ENCODE data around the gene C1QTNF6.
"Not testable (repeated sequence)": the region's sequence is repeated elsewhere in the genome, so short reads cannot be mapped to it uniquely, and the experiment has no call there.

The C1QTNF6 gene

DNA sequence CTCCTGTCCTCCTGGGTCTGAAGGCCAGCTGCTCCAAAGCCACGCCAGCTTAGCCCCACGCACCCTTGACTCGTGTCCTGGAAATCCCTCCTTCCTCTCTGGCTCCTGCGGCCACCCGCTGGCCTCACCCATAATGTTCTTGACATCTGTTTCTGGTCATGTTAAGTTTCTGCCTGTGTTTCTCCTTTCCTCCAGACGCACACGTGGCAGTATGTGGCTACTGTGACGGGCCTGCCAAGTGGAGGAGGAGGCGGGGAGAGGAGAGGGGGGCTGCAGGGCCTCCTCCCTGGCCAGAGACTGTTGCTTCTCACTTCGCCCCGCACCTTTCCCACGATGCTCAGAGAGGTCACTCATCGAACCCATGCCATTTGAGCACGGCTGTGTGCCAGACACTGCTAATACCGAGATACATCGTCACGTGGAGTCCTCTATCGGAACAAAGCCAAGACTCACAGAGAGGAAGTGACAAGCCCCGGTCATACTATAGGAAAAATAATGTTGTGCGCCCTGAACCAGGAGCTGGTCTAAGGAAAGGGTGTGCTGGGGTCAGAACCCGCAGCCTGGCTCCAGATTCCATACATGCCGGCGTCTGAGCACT lies 11.5 kb downstream of the C1QTNF6 start:
- no peak for DNase-seq (ENCODE audit: low spot score)

DNA sequence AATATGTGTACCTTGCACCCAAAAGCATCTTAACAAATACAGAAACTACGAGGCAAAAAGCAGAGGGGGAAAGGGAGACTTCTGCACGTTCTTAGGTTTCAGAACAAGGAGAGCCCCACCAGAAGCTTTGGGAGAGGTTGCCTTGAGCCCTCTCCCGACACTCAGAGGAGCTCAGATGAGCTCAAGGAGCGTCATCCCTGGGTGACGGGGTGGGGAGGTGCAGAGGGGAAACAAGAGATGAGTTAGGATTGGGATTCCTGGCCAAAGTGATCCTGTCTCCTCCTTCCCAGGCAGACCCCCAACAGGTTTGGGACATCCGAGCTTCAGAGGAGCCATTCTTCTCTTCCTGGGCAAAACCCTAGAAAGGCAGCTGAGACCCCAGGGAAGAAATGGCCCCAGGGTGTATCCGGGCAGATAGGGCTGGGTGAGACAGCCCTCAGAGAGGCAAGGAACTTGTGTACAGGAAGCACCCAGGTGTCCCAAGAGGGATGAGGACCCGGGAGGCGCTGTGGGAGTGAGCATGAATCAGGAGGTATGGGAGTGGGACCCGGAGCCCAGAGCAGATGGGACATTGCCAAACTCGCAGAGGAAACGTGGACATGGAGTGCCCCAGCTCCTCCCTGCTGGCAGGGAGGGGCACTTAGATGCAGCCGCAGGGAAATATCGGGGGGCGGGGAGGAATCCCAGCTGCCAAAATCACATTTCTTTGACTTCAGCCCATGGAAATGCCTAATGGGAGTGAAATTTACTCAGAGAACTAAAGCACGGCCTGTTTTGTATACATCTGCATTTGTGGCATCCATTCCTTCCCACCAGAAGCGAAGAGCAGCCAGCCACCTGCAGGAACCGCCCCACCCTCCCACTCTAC lies 12.4 kb downstream of the C1QTNF6 start:
- no peak for DNase-seq (ENCODE audit: low spot score)

DNA sequence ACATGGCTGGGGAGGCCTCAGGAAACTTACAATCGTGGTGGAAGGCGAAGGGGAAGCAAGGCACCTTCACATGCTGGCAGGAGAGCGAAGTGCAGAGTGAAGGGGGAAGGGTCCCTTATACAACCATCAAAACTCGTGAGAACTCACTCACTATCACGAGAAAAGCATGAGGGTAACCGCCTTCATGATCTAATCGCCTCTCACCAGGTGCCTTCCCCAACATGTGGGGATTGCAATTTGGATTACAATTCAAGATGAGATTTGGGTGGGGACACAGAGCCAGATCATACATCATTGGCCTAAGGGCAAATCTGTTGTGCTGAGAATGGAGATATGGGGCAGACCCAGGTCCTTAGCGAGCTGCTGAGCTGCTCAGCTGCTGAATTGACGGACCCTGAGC lies 13.1 kb downstream of the C1QTNF6 start:
- DNase-seq (ENCODE audit: low spot score): no peak

DNA sequence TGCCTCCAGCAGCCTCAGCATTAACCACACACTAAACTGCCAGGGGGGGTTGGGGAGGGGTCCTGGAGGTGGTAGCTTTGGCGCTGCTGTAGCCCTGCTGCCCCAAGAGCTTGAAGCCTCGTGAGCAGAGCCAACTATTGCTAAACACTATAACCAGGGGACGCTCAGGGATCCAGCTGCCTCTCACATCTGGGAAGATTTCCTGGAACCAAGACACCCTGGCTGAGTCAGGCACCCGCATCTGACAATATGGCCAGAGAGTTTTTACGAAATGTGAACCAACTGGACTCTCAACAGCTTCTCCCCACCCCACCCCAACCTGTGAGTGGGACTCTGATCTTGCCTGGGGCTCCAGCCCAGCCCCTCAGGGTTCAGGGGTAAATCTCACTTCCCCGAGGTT lies 14.3 kb downstream of the C1QTNF6 start:
- no peak for DNase-seq (ENCODE audit: low spot score)

DNA sequence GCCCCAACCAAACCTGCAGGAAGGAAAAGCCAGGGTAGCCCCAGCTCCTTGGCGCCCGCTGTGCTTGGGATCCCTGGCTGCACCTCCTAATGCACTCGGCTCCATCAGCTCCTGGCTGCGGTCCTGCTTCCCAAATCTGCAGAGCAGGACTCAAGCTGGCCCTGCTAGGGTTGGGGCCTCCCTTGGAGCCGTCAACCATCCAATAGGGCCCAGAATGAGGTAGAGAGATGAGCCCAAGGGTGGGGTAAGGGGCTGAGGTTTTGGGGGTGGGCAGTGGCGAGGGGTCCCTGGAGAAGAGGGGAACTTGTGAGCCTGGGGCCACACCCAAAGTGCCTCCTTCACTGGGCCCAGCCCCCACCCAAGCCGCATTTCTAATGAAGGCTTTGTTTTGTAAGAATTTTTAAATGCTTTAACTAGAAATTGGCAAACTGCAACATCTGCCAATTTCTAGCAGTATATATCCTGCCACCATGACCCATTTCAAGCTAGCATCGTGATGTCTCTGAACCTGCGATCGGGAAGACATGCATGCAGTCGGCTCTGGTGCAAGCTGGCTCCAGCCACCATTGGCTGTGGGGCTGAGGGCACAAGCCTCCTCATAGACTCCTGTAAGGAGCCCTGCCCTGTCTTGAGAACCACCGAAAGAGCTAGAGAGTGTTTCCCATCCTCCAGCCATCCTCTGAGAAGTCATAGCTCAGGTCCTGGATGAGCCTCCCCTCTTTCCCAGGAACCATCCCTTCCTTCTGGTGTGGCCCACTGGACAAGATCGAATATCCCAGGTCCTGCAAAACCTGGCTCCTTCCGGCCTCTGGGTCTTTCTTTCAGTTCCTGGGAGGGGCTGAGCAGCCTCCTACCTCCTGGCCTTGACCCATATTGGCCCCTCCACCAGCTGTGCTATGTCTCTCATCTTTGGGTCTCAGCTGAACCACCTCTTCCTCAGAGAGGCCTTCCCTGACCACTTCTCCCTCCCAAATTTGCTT lies 15.5 kb downstream of the C1QTNF6 start:
- DNase-seq (ENCODE audit: low spot score): no peak

DNA sequence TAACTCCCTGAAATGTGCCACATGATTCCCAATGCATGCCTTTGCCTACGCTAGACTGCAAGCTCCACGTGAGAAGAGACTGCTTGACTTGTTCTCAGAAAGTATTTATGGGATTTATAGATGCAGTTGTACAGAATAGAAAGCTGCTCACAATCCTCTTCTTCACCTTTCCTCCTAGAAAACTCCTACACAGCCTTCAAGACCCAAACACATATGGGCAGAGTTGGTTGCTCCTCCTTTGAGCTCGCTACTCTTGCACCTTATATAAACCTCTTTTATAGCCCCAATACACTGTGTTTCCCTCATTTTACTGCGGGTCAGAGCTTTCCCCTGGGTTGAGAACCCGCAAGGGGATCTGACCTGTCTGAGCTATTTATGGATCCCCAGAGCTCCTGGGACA lies 16.4 kb downstream of the C1QTNF6 start:
- DNase-seq (ENCODE audit: low spot score): no peak

DNA sequence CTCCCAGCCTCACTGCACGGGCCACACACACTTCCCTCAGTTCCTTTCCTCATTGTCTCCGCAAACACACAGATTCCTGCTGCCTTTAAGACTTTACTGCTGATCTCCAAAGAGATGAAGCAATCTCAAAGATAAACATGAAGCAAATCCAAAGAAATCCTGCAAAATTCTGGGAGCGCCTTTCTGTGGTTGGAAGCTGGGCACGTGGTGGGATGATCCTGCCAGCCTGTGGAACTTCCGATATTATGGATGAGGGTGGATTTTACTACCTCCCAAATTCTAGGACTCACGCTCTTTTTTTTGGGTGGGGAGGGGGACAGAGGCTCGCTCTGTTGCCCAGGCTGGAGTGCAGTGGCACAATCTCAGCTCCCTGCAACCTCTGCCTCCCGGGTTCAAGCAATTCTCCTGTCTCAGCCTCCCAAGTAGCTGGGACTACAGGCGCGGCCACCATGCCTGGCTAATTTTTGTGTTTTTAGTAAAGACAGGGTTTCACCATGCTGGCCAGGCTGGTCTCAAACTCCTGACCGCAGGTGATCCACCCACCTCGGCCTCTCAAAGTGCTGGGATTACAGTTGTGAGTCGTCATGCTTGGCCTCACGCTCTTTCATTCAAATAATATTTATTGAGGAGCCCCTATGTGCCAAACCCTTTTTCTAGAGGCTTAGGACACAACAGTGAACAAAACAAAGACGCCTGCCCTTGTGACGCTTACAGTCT lies 17.2 kb downstream of the C1QTNF6 start:
- DNase-seq (ENCODE audit: low spot score): not testable (repeated sequence)

DNA sequence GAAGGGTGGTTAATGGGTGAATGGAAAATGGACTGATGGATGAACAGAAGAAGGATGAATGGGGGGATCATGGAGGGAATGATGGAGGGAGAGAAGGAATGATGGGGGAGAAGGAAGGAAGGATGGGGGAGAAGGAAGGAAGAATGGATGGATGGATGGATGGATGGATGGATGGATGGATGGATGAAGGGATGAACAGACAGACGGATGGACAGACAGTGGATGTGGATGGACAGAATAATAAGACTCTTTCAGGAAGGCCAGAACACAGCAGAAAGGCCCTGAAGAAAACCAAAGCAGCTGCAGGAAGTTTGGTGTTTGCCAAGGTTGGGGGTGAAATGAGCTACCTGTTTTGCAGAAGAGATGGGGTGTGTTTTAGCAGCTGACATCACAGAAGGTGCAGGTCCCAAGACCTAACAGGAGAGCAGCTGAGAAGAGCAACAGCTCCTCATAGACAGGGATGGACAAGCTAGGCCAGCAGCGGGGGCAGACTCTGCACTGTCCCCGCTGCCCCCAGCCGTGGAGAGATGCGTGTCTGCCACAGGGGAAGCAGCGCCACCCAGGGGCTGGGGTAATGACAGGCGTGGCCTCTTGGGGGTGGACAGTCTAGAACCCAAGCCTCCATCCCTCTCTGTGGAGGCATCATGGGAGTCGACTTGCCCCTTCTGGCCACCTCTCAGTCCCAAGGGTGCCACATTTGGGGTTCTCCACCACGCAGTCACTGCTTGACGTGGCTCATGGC lies 17.9 kb downstream of the C1QTNF6 start:
- no peak for DNase-seq (ENCODE audit: low spot score)

DNA sequence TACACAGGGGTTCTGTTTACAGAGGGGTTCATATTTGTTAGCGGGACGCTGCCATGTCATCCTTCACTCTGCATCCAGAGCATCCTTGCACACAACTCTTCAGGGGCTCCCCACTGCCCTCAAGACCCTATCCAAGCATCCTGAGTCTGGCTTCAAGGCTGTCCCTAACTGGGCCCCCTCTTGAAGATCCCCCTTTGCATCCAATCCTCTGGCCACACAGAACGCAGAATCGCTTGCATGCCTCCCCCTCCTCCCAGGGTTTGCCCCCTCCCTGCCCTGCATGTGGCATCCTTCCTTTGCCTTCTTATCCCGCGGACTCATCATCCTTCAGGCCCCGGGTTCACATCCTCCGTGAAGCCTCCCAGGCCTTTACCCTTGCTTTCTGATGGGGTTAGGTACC lies 18.6 kb downstream of the C1QTNF6 start:
- DNase-seq (ENCODE audit: low spot score): no peak

DNA sequence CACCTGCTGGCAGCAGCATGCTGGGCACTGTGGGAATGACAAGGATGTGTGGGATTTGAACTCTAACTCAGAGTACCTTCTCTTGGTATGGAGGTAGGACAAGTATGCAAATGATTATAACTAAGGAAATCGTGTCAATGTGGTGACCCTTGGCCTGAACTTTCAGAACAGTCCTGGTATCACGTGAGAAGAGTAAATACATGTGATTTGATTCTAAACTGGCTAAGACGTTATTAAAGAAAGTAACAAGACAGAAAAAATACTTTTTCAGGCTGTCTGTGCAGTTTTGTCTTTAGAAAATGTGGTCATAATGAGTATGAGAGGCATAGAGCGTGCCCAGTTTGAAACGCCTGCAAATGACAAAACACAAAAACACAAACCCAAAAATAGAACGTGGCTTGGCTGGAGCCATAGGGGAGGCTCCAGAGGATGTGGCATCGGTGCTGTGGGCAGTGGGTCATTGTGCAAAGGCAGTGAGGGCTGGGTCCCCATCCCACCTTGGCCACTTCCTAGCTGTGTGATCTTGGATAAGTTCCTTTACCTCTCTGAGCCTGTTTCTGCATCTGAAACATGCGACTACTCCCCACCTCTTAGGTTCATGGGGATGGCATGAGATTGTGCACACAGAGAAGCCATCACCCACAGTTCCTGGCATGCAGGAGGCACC lies 19.9 kb downstream of the C1QTNF6 start:
- no peak for DNase-seq (ENCODE audit: low spot score)

DNA sequence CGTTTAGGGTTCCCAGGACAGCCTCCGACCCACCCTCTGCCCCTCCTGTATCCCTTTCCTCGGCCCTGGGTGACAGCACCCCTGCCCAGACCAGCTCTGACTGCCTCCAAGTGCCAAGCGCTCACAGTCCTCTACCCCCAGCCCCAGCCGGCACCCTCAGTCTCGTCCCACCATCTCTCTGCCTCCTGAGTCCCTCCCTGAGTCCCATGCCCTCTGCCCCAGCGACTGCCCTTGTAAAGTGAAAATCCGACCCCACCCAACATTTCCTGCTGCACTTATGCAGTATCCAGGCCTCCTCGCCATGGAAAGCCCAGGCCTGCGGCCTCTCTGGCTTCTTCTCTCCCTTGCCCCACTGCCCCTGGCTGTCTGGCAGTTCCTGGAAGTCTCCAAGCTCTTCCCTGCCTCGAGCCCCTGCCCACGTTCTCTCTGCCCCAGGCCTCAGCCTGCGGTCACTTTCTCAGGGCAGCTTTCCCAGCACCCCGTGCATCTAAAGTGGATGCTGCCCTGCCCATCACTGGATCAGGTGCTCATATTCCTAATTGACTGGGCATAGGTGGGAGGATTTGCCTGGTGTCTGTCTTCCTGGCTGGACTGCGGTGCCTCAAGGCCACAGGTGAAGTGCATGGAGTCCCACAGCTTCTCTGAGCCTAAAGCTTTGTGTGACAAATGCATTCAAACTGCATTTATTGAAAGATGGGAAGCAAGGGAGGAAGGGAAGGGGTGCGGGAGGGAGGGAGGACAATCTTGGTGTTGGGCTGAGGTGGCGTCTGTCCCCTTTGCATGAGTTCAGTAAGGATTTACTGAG lies 20.7 kb downstream of the C1QTNF6 start:
- DNase-seq (ENCODE audit: low spot score): no peak

DNA sequence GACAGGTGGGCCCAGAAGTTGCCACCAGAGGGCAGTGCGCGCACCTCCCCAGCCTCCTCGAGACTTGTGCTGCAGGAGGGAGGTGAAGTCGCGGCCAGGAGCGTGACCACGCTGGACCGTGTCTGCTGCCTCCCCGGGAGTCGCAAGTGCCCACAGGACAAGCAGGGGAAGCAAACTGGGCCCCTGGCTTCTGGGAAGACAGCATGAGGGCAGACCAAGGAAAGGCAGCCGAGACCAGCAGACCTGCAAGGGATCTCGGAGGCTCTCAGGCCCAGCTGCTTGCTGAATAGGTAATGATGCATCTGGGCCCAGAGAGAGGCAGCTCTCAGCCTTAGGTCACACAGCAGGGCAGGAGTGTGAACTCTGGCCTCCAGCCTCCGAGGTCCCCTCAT lies 21.4 kb downstream of the C1QTNF6 start:
- peak; percentile 81 for DNase-seq (ENCODE audit: low spot score)

DNA sequence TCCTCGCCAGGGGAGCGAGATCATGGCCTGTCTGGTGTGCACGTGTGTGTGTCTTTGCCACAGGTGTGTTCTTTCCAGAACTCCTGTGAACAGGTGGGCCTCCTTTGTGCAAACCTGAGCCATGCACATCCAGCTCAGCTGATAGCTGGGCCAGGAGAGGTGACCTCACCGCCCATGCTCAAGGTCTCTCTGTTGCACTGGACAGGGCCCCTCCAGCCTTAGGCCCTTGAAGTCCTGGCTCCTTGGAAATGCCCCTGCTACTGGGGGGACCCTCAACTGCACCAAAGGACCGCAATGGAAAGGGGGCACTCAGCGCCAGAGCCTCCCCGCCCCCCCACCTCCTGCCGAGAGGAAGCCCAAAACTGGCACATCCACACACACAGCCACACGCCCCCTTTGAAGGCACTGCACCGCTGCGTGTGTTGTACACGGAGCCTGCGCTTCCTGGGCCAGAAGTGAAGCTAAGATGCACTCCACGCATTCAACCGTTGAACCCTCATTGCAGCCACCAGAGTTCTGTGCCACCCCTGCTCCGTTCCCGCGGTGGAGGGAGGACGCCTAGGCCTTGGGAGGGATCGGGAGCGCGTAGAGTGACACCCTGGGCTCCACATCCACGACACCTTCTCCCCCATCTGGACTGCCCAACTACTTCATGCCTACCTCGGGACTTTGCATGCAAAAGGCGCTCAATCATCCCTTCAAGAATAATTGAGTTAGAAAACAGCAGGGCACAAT lies 21.9 kb downstream of the C1QTNF6 start:
- DNase-seq (ENCODE audit: low spot score): no peak

DNA sequence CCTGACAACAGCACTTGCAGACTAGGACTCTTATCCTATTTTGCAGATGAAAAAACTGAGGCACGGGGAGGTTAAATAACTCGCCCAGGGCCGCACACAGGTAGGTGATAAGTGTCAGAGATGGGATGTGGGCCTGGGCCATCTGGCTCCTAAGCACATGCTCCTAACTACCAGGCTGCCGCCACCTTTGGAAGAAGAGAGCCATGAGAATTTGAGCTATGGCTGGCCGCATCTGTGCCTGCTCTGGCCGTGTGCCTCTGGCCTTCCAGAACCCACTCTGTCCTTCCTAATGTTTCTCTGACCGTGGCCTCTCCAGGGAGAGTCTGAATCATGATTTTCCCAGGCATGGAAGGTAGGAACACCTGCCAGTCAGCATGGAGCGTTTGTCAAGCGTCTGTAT lies 23.0 kb downstream of the C1QTNF6 start:
- DNase-seq (ENCODE audit: low spot score): no peak

DNA sequence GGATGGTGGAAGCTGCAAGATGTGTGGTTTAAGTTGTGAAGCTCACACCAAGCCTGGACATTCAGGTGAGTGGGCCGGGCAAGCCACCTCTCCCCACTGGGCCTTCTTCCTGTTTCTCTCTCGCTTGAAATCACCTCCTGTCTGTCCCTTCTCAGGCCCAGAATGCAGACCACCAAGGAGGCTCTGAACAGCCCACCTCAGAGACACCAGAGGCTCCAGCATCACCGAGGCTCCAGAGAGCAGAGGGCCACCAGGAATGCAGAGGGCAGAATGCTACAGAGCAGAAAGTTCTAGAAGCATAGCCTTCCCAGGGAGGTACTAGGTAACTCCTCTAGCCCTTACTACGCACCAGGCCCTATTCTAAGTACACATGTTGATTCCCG lies 23.6 kb downstream of the C1QTNF6 start:
- DNase-seq (ENCODE audit: low spot score): no peak

DNA sequence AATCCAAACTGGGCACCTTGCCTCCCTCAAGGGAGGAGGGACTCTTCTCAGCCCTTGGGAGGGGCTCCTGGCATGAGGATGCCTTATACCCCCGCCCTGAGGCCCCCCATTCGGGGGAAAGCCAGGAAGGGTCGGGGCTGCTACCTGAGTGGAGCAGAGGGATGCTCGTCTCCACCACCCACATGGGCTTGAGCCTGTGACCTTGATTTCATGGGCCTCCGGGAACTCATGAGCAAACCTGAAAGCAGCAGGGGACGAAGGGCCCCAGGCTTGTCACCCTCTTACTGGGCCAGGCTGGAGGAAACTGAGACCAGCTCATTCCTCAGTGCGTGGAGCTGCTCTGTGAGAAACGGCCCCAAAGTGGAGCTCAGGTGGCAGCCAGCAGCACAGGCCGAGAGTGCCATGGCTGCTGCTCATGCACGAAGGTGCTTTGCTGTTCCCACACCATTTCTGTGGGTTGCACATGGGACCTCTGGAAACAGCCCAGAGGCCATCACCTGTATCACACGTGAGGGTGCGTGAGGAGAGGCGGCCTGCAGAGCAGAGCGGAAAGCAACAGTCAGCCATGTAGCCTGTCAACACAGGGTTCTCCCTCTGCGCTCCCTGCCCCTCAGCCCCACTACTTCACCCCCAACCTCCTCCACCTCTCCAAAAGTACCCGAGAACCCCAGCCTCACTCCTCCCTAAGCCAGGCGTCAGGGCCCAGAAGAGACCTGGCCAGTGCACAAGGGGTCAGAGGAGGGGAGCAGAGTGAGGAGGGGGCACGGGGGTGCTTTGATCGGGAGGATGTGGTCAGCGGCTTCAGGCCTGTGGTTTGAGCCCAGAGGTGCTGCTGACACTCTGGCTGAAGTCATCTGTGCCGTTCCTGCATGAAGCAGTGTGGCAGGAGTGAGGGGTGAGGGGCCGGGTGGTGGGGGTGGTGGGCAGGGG lies 24.2 kb downstream of the C1QTNF6 start:
- peak; percentile 96 for DNase-seq (ENCODE audit: low spot score)

DNA sequence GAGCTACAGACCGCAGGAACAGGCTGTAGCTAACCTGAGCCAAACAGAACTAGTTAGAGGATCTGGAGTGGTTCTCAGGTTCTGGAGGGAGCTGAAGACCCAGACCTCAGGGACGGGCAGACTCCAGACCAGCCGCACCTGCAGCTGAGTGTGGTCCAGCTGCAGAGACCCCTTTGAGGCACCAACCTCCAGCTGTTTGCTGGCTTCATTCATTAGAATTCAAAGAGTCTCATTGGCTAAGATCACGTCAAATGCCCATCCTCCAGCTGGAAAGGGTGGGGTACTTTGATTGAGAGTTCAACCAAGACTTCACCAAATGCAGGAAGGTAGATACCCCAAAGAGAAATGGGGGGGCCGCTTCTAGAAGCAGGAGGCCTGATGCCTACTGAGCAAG lies 25.0 kb downstream of the C1QTNF6 start:
- no peak for DNase-seq (ENCODE audit: low spot score)

All from activated CD4-positive, alpha-beta T cell treated with anti-CD3 and anti-CD28 coated beads, Interleukin-2, Interleukin-4, amounts not matched to agents 100 ng/mL and 50 ng/mL, durations not matched to agents 16 hours and 8 hours (primary cell).